ENCODE measurements around the gene BMPR1A. TPM values are rescaled to one million over a fixed set of nuclear protein-coding genes. Genes with fewer than 3 reads are reported as not detected.

Gene BMPR1A
- total and polyA plus RNA-seq, 8 donors: 5.8 to 104 (median 19.9) TPM

DNA sequence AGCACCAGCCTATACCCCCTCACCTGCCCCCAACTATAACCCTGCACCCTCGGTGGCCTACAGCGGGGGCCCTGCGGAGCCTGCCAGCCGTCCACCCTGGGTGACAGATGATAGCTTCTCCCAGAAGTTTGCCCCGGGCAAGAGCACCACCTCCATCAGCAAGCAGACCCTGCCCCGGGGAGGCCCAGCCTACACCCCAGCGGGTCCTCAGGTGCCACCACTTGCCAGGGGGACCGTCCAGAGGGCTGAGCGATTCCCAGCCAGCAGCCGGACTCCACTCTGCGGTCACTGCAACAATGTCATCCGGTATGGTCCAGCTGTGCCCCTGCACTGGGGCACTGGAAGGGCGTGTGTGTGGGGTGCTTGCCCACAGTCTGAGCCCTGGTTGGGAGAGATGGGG is 40.0 kb upstream of the BMPR1A start:
- H3K27me3 ChIP-seq: no peaks in the 10 kb centered on the region
- intact Hi-C loops (cut with DNase I; ENCODE audit: low total_unique reads): no loop called here
- WGBS, 5 donors: 87 to 95% (median 91%) methylated on average over 3 to 13 of the region's 13 CpGs
- H3K27ac ChIP-seq: no peak overlapping the region
- no peaks in the 10 kb centered on the region for H3K9me3 ChIP-seq
- no peak for TF ChIP-seq EP300 (IDR thresholded peaks at IDR 0.05)
- no peak for TF ChIP-seq POLR2AphosphoS5 (IDR thresholded peaks at IDR 0.05)
- TF ChIP-seq POLR2A (IDR thresholded peaks at IDR 0.05): no peak
- TF ChIP-seq, protein P1, sequence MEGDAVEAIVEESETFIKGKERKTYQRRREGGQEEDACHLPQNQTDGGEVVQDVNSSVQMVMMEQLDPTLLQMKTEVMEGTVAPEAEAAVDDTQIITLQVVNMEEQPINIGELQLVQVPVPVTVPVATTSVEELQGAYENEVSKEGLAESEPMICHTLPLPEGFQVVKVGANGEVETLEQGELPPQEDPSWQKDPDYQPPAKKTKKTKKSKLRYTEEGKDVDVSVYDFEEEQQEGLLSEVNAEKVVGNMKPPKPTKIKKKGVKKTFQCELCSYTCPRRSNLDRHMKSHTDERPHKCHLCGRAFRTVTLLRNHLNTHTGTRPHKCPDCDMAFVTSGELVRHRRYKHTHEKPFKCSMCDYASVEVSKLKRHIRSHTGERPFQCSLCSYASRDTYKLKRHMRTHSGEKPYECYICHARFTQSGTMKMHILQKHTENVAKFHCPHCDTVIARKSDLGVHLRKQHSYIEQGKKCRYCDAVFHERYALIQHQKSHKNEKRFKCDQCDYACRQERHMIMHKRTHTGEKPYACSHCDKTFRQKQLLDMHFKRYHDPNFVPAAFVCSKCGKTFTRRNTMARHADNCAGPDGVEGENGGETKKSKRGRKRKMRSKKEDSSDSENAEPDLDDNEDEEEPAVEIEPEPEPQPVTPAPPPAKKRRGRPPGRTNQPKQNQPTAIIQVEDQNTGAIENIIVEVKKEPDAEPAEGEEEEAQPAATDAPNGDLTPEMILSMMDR (IDR thresholded peaks at IDR 0.05): no peak
- H3K4me1 ChIP-seq: peaks cover 4 to 20% (median 12%) of the 10 kb centered on the region in 4 donors
- H3K36me3 ChIP-seq: no peaks in the 10 kb centered on the region
- H3K4me3 ChIP-seq: no peak overlapping the region
- no peak for DNase-seq

- intact Hi-C loops (cut with DNase I; ENCODE audit: low total_unique reads): no loop called here
- Histone ChIP-seq H3K27me3 (no peaks in the 10 kb centered on the region), H3K36me3 (no peaks in the 10 kb centered on the region), H3K9me3 (no peaks in the 10 kb centered on the region), H3K4me3 (no peak overlapping the region), H3K4me1 (peaks cover 0 to 8% (median 3%) of the 10 kb centered on the region in 4 donors), H3K27ac (no peak overlapping the region)
- 85 to 97% (median 95%) methylated on average over 8 of the region's 8 CpGs for WGBS, 5 donors
- TF ChIP-seq, protein P1 (IDR thresholded peaks at IDR 0.05): no peak
- no peak for TF ChIP-seq POLR2AphosphoS5 (IDR thresholded peaks at IDR 0.05)
- TF ChIP-seq POLR2A (IDR thresholded peaks at IDR 0.05): no peak
- TF ChIP-seq EP300 (IDR thresholded peaks at IDR 0.05): no peak
- no peak for DNase-seq
Measured at GRCh38 chr10:86718556-86718955, 37.9 kb upstream of the BMPR1A start.

DNA sequence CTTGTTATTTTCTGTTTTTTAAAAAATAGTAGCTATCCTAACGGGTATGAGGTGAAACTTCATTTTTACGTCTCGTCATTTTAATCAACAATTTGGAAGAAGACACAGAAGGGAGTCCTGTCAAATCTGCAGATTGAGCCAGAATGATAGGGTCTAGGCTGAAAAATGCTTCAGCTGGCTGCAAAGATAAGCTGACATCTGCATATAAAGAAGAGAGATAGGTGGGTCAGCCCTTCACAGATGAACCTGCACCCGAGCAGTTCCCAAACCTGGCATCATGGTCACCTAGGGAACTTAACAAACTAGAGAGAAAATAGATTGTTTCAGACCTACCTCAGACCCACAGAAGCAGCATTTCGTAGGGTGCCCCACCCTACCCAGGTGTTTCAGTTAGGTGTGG is 35.2 kb upstream of the BMPR1A start:
- Histone ChIP-seq H3K27me3 (no peaks in the 10 kb centered on the region), H3K4me3 (no peak overlapping the region), H3K36me3 (no peaks in the 10 kb centered on the region), H3K27ac (no peak overlapping the region), H3K9me3 (no peaks in the 10 kb centered on the region), H3K4me1 (peaks cover 0 to 5% (median 3%) of the 10 kb centered on the region in 4 donors)
- 73 to 94% (median 88%) methylated on average over 5 of the region's 5 CpGs for WGBS, 5 donors
- TF ChIP-seq, protein P1 (IDR thresholded peaks at IDR 0.05): no peak
- no peak for TF ChIP-seq POLR2A (IDR thresholded peaks at IDR 0.05)
- no peak for TF ChIP-seq POLR2AphosphoS5 (IDR thresholded peaks at IDR 0.05)
- no peak for TF ChIP-seq EP300 (IDR thresholded peaks at IDR 0.05)
- DNase-seq: no peak
- intact Hi-C loops (cut with DNase I; ENCODE audit: low total_unique reads): no loop called here

- H3K27me3 ChIP-seq: no peaks in the 10 kb centered on the region
- WGBS, 5 donors: 66 to 94% (median 89%) methylated on average over 2 of the region's 2 CpGs
- H3K4me1 ChIP-seq: peaks cover 0 to 18% (median 12%) of the 10 kb centered on the region in 4 donors
Measured at GRCh38 chr10:86723009-86723408, 33.4 kb upstream of the BMPR1A start.

More at GRCh38 chr10:86723009-86723408, 33.4 kb upstream of the BMPR1A start:
- DNase-seq: no peak
- intact Hi-C loops (cut with DNase I; ENCODE audit: low total_unique reads): no loop called here
- no peak for TF ChIP-seq POLR2AphosphoS5 (IDR thresholded peaks at IDR 0.05)
- no peak for TF ChIP-seq POLR2A (IDR thresholded peaks at IDR 0.05)
- TF ChIP-seq, protein P1 (IDR thresholded peaks at IDR 0.05): no peak
- no peak for TF ChIP-seq EP300 (IDR thresholded peaks at IDR 0.05)
- no peak overlapping the region for H3K27ac ChIP-seq
- H3K4me3 ChIP-seq: no peak overlapping the region
- no peaks in the 10 kb centered on the region for H3K36me3 ChIP-seq
- no peaks in the 10 kb centered on the region for H3K9me3 ChIP-seq
